Measurements from ENCODE around the gene VRK3.

- peak in 3 of 5 experiments; percentile 16 to 45 (median 37) for TF ChIP-seq CTCF (IDR thresholded peaks at IDR 0.05)
- no peak for TF ChIP-seq POLR2A (IDR thresholded peaks at IDR 0.05)
These were observed 37.9 kb downstream of the VRK3 start for GRCh38 chr19:49987159-49987698.

Data from transverse colon (tissue), 3 donors.